ENCODE results near the gene P2RY6.

DNA sequence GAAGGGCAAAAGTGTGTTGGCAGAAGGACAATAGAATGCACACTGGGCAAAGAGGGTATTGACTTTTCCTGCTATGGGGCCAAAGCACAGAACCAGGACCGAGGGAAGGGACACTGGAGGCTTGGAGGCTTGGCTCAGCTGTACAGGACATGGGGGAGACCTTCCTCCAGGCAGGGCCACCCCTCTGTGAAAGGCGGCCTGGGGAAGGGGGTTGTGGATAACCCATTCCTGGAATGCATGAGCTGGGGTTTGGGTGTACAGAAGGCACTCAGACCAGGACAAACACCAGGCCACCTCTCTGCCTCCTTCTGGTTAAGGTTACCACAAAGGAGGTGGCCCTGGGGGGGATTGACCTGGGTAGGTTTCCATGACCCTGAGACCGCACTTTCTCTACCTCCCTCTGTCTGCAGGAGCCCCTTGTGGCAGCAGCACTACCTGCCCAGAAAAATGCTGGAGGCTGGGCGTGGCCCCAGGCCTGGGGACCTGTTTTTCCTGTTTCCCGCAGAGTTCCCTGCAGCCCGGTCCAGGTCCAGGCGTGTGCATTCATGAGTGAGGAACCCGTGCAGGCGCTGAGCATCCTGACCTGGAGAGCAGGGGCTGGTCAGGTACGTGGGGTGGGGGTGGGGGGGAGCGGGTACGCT, 44.4 kb upstream of the P2RY6 start:
- TF ChIP-seq, protein P1, sequence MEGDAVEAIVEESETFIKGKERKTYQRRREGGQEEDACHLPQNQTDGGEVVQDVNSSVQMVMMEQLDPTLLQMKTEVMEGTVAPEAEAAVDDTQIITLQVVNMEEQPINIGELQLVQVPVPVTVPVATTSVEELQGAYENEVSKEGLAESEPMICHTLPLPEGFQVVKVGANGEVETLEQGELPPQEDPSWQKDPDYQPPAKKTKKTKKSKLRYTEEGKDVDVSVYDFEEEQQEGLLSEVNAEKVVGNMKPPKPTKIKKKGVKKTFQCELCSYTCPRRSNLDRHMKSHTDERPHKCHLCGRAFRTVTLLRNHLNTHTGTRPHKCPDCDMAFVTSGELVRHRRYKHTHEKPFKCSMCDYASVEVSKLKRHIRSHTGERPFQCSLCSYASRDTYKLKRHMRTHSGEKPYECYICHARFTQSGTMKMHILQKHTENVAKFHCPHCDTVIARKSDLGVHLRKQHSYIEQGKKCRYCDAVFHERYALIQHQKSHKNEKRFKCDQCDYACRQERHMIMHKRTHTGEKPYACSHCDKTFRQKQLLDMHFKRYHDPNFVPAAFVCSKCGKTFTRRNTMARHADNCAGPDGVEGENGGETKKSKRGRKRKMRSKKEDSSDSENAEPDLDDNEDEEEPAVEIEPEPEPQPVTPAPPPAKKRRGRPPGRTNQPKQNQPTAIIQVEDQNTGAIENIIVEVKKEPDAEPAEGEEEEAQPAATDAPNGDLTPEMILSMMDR (IDR thresholded peaks at IDR 0.05; ENCODE audit: borderline replicate concordance, extremely low read depth, low read length, poor library complexity, severe bottlenecking): no peak
- TF ChIP-seq EZH2 (IDR thresholded peaks at IDR 0.05; ENCODE audit: borderline replicate concordance, low read depth, low read length, severe bottlenecking): no peak

Measured in DND-41 (cell line).